Neuron (in vitro differentiated cells): ENCODE data around the gene WSB2.
"Not testable (repeated sequence)": the region's sequence is repeated elsewhere in the genome, so short reads cannot be mapped to it uniquely, and the experiment has no call there.

Source experiments
- H2AFZ ChIP-seq: one replicate; pipeline ENCODE4 v1.6.1; 2013; ENCODE audit warnings: low read depth, mild to moderate bottlenecking, inconsistent platforms, low read length, moderate library complexity
- H3K27me3 ChIP-seq: one replicate; pipeline ENCODE4 v1.6.1; 2013; ENCODE audit warnings: low read length; ENCODE audit not compliant: insufficient read depth
- H3K36me3 ChIP-seq: one replicate; pipeline ENCODE4 v1.6.1; 2013; ENCODE audit warnings: low read length; ENCODE audit not compliant: insufficient read depth
- H3K4me1 ChIP-seq: one replicate; pipeline ENCODE4 v1.6.1; 2013; ENCODE audit warnings: low read length; ENCODE audit not compliant: insufficient read depth
- H3K4me3 ChIP-seq: 2 replicates; pipeline ENCODE4 v1.5.1; 2013; ENCODE audit warnings: mild to moderate bottlenecking, low read length, moderate library complexity
- H3K9me3 ChIP-seq: one replicate; pipeline ENCODE4 v1.6.1; 2013; ENCODE audit warnings: low read length

Gene WSB2

GRCh38 chr12:118082161-118082560 is 21.2 kb upstream of the WSB2 start:
- H3K27me3 ChIP-seq: no peaks in the 10 kb centered on the region
- H3K36me3 ChIP-seq: peaks cover 6% of the 10 kb centered on the region
- H3K4me1 ChIP-seq: no peaks in the 10 kb centered on the region
- H3K9me3 ChIP-seq: peaks cover 2% of the 10 kb centered on the region
- no peak overlapping the region for H2AFZ ChIP-seq
- H3K4me3 ChIP-seq: no peak overlapping the region

GRCh38 chr12:118081521-118081920 is 20.5 kb upstream of the WSB2 start:
- not testable (repeated sequence) for H2AFZ ChIP-seq, H3K27me3 ChIP-seq, H3K9me3 ChIP-seq, H3K36me3 ChIP-seq, H3K4me3 ChIP-seq, H3K4me1 ChIP-seq

- Histone ChIP-seq H2AFZ (no peak overlapping the region), H3K4me1 (no peaks in the 10 kb centered on the region), H3K36me3 (peaks cover 22% of the 10 kb centered on the region), H3K4me3 (no peak overlapping the region), H3K9me3 (no peaks in the 10 kb centered on the region), H3K27me3 (no peaks in the 10 kb centered on the region)
These were observed 12.8 kb upstream of the WSB2 start for GRCh38 chr12:118073768-118074167.

GRCh38 chr12:118070650-118071049 is 9.7 kb upstream of the WSB2 start:
- no peaks in the 10 kb centered on the region for H3K27me3 ChIP-seq
- no peaks in the 10 kb centered on the region for H3K4me1 ChIP-seq
- no peak overlapping the region for H2AFZ ChIP-seq
- H3K36me3 ChIP-seq: peaks cover 19% of the 10 kb centered on the region
- H3K4me3 ChIP-seq: no peak overlapping the region
- no peaks in the 10 kb centered on the region for H3K9me3 ChIP-seq

GRCh38 chr12:118068445-118068844 is 7.5 kb upstream of the WSB2 start:
- H2AFZ ChIP-seq: no peak overlapping the region
- H3K4me1 ChIP-seq: peaks cover 2% of the 10 kb centered on the region
- H3K27me3 ChIP-seq: no peaks in the 10 kb centered on the region
- no peak overlapping the region for H3K4me3 ChIP-seq
- peaks cover 19% of the 10 kb centered on the region for H3K36me3 ChIP-seq
- H3K9me3 ChIP-seq: no peaks in the 10 kb centered on the region

- Histone ChIP-seq H3K27me3 (no peaks in the 10 kb centered on the region), H3K36me3 (peaks cover 5% of the 10 kb centered on the region), H3K4me3 (no peak overlapping the region), H2AFZ (no peak overlapping the region), H3K9me3 (no peaks in the 10 kb centered on the region), H3K4me1 (peaks cover 9% of the 10 kb centered on the region)
These were observed 4.4 kb upstream of the WSB2 start for GRCh38 chr12:118065380-118065779.

- Histone ChIP-seq H3K36me3 (peaks cover 5% of the 10 kb centered on the region), H3K9me3 (no peaks in the 10 kb centered on the region), H3K4me1 (peaks cover 13% of the 10 kb centered on the region), H2AFZ (no peak overlapping the region), H3K27me3 (no peaks in the 10 kb centered on the region), H3K4me3 (no peak overlapping the region)
These were observed 3.6 kb upstream of the WSB2 start for GRCh38 chr12:118064608-118065007.

- Histone ChIP-seq H3K9me3 (no peaks in the 10 kb centered on the region), H2AFZ (no peak overlapping the region), H3K4me1 (peaks cover 13% of the 10 kb centered on the region), H3K27me3 (no peaks in the 10 kb centered on the region), H3K36me3 (peaks cover 5% of the 10 kb centered on the region), H3K4me3 (no peak overlapping the region)
These were observed 2.8 kb upstream of the WSB2 start for GRCh38 chr12:118063576-118064391.

GRCh38 chr12:118061873-118062843 is 1.2 kb upstream of the WSB2 start:
- peaks cover 5% of the 10 kb centered on the region for H3K36me3 ChIP-seq
- peak overlapping the region; percentile 58 for H2AFZ ChIP-seq
- H3K4me3 ChIP-seq: peak overlapping the region; percentile 99
- H3K9me3 ChIP-seq: no peaks in the 10 kb centered on the region
- peaks cover 13% of the 10 kb centered on the region for H3K4me1 ChIP-seq
- no peaks in the 10 kb centered on the region for H3K27me3 ChIP-seq

GRCh38 chr12:118060301-118061010 is 523 bp downstream of the WSB2 start:
- peak overlapping the region; percentile 99 for H3K4me3 ChIP-seq
- H2AFZ ChIP-seq: no peak overlapping the region
- H3K4me1 ChIP-seq: peaks cover 13% of the 10 kb centered on the region
- H3K36me3 ChIP-seq: peaks cover 3% of the 10 kb centered on the region
- H3K27me3 ChIP-seq: no peaks in the 10 kb centered on the region
- no peaks in the 10 kb centered on the region for H3K9me3 ChIP-seq

- peak overlapping the region; percentile 99 for H3K4me3 ChIP-seq
- H3K27me3 ChIP-seq: no peaks in the 10 kb centered on the region
- H3K36me3 ChIP-seq: peaks cover 3% of the 10 kb centered on the region
- peaks cover 13% of the 10 kb centered on the region for H3K4me1 ChIP-seq
- H2AFZ ChIP-seq: no peak overlapping the region
- no peaks in the 10 kb centered on the region for H3K9me3 ChIP-seq
These were observed 1.4 kb downstream of the WSB2 start for GRCh38 chr12:118059341-118060191.

- Histone ChIP-seq H3K9me3 (no peaks in the 10 kb centered on the region), H2AFZ (no peak overlapping the region), H3K4me1 (peaks cover 13% of the 10 kb centered on the region), H3K4me3 (no peak overlapping the region), H3K27me3 (no peaks in the 10 kb centered on the region), H3K36me3 (peaks cover 3% of the 10 kb centered on the region)
These were observed 2.1 kb downstream of the WSB2 start for GRCh38 chr12:118058881-118059280.
